Activated CD8-positive, alpha-beta memory T cell treated with anti-CD3 and anti-CD28 coated beads, Interleukin-2, amount 10 ng/mL, durations not matched to agents 7 days and 5 days (primary cell): ENCODE results near the gene GDI1. TPM values are rescaled to one million over a fixed set of nuclear protein-coding genes. Genes with fewer than 3 reads are reported as not detected.

ENCODE experiments used
- ATAC-seq: fragments of 150-1000 bp; cut with Tn5 transposase; one replicate; pipeline ENCODE4 v1.10.0; 2021; ENCODE audit warnings: moderate library complexity
- CTCF ChIA-PET: fragments of 350-600 bp; sonication (Branson Sonifier 250); formaldehyde crosslinking; loops from one replicate; lab custom pipeline; 2021; ENCODE audit warnings: antibody characterized with exemption; lab: Charles Lee
- DNase-seq: peaks from one replicate; pipeline ENCODE4 v3.0.0-alpha.2; 2020
- H3K27ac Mint-ChIP-seq: one replicate; pipeline ENCODE4 v1.8.0; 2021; ENCODE audit warnings: mild to moderate bottlenecking, mixed read lengths
- H3K27me3 Mint-ChIP-seq: one replicate; pipeline ENCODE4 v1.8.0; 2021; ENCODE audit warnings: mixed read lengths
- H3K36me3 Mint-ChIP-seq: one replicate; pipeline ENCODE4 v1.8.0; 2021; ENCODE audit warnings: mild to moderate bottlenecking, mixed read lengths
- H3K4me1 Mint-ChIP-seq: one replicate; pipeline ENCODE4 v1.8.0; 2021; ENCODE audit warnings: mixed read lengths
- H3K4me3 Mint-ChIP-seq: one replicate; pipeline ENCODE4 v1.8.0; 2021; ENCODE audit warnings: mild to moderate bottlenecking, moderate library complexity, mixed read lengths
- H3K9me3 Mint-ChIP-seq: one replicate; pipeline ENCODE4 v1.8.0; 2022; ENCODE audit warnings: low read depth, mixed read lengths
- total RNA-seq, 2 experiments: library from RNA; stranded (reverse); gene quantifications; one replicate each; pipeline ENCODE4 v1.2.3, GENCODE V29; 2021

GDI1 gene
- total RNA-seq, 2 experiments from 2014 or later, result 99.0 to 117 TPM

DNA sequence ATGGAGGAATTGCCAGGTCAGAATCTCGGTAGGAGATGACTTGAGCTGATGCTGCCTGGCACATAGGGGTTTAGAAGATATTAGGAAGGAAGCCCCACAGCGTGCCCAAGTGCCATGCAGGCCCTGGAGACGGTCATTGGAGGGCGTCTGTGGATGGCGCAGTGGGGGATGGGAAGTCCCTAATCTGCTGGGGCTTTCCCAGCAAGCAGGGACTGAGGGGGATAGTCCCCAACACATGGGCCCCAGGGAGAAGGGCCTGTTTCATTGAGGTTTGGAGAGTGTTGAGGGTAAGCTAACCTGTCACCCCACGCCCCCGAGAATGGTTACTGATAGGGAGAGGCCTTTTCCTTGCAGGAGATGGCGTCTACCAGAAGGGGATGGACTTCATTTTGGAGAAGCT, 17.8 kb upstream of the GDI1 start:
- Mint-ChIP-seq H3K27me3 (no peaks in the 10 kb centered on the region), H3K27ac (no peak overlapping the region), H3K4me3 (no peak overlapping the region), H3K9me3 (no peaks in the 10 kb centered on the region), H3K4me1 (peaks cover 5% of the 10 kb centered on the region), H3K36me3 (peaks cover 4% of the 10 kb centered on the region)
- CTCF ChIA-PET, result interaction anchor here (0.9 to 1.3 kb wide), 2 partner anchors 11 to 108 kb away, joined by 3 read pairs; no protein-coding TSS in a partner anchor
- no peak for DNase-seq
- no peak for ATAC-seq

DNA sequence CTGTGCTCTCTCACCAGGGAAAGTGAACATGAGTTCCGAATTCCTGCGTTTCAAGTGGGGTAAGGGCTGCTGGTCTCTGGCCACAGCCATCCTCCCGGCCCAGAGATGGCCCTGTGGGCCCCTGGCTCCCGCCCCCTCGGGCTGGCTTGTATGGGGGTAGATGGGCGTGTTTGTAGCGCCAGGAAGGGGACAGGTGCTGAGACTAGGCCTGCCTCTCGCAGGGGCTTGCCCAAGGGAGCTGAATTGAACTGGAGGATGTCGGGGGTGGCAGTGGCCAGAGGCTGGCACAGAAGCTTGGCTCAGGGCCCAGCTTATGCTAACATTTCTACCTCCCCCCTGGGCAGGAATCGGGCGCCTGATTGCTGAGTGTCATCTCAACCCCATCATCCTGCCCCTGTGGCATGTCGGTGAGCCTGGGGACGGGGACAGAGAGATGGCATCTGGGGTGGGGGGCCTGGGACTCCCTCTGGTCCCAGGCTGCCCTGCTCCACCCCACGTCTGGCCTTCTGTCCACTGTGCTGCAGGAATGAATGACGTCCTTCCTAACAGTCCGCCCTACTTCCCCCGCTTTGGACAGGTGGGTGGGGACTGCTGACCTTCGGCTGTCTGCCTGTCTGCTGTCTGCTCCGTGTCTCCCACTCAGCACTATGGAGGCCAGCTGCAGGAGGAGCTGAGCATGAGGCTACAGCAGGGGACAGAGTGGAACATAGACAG, 17.1 kb upstream of the GDI1 start:
- H3K27ac Mint-ChIP-seq, result no peak overlapping the region
- CTCF ChIA-PET, result interaction anchor here (0.9 to 1.3 kb wide), 2 partner anchors 12 to 108 kb away, joined by 3 read pairs; no protein-coding TSS in a partner anchor

DNA sequence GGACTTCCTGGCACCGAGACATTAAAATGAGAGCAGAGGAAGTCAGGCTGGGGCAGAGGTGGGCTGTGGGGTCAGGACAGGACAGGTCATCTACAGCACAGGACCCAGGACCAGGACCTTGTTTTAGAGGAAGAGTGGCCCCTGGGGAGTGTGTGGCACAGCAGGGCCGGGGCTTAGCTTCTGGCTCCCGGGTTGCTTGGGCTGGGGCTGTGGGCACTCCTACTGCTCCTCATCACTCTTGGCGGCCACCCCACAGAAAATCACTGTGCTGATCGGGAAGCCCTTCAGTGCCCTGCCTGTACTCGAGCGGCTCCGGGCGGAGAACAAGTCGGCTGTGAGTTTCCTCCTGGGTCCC, 16.6 kb upstream of the GDI1 start:
- DNase-seq, result no peak
- H3K4me1 Mint-ChIP-seq, result peaks cover 8% of the 10 kb centered on the region
- no peaks in the 10 kb centered on the region for H3K9me3 Mint-ChIP-seq
- CTCF ChIA-PET, result interaction anchor here (0.9 kb wide), 1 partner anchor 13 kb away, joined by 3 read pairs; no protein-coding TSS in a partner anchor
- no peak overlapping the region for H3K4me3 Mint-ChIP-seq
- no peak overlapping the region for H3K27ac Mint-ChIP-seq
- H3K36me3 Mint-ChIP-seq, result peaks cover 2% of the 10 kb centered on the region
- no peaks in the 10 kb centered on the region for H3K27me3 Mint-ChIP-seq
- ATAC-seq, result no peak

More for the DNA sequence above, 17.1 kb upstream of the GDI1 start:
- Mint-ChIP-seq H3K4me3 (no peak overlapping the region), H3K4me1 (peaks cover 8% of the 10 kb centered on the region), H3K27me3 (no peaks in the 10 kb centered on the region), H3K36me3 (peaks cover 4% of the 10 kb centered on the region), H3K9me3 (no peaks in the 10 kb centered on the region)
- ATAC-seq (no peak), DNase-seq (no peak)

DNA sequence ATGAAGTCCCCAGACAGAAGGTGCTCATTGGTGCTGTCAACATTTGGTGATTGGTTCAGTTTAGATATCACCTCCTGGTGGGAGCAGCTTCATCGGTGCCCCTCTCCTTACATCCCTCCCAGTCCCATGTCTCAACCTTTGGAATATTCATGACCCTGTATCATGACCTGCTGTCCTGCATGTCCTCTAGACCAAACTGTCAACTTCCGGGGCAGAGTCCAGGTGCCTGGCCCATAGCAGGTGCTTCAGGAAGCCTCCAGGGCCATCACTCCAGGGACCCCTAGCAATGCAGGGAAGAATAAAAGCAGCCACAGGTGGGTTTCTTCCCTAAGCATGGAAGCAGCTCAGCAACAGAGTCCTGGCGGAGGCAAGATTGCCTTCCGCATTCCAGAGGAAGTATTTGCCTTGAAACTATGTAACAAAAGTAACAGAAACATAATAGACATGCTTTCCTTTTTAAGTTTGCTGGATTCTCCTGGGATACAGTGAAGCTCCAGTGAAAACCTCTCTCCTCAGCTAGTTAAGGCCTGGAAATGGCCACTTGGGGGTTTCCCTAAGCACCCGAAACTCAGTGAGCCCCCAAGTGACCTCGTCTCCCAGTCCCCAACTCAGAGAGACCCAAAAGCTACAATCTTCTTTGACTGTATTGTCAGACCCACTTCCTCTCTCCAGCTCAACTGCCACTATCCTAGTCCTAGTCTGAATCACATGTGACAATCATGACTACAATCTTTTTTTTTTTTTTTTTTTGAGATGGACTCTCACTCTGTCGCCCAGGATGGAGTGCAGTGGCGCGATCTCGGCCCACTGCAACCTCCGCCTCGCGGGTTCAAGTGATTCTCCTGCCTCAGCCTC, 9.8 kb upstream of the GDI1 start:
- CTCF ChIA-PET, result no interaction called here
- Mint-ChIP-seq H3K4me3 (no peak overlapping the region), H3K36me3 (no peaks in the 10 kb centered on the region)

DNA sequence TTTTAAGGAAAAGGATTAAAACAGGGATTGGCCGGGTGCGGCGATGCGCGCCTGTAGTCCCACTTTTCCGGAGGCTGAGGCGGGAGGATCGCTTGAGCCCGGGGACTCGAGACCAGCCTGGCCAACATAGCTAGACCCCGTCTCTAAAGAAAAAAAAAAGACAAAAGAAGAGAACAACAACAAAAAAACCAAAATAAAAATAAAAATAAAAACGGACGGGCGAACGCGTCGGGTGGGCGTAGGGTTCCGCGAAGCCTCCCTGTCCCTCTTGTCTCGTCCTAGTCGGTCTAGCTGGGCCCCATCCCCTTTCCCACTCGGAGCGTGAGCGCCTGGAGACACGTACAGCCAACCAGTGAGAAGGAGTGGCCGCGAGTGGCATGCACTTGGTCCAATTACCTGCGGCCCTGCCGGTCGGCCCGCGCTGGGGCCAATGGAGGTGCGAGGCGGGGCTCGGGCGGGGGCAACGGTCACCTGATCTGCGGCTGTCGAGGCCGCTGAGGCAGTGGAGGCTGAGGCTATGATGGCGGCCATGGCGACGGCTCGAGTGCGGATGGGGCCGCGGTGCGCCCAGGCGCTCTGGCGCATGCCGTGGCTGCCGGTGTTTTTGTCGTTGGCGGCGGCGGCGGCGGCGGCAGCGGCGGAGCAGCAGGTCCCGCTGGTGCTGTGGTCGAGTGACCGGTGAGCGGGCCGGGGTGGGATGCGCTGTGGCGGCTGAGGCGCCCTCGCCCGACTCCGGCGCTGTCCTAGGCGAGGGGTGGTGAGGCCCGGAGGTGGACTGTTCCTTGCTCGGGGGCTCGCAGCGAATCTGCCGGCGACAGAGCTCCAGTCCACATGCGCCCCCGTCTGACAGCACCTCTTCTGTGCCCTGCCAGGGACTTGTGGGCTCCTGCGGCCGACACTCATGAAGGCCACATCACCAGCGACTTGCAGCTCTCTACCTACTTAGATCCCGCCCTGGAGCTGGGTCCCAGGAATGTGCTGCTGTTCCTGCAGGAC, 8.5 kb upstream of the GDI1 start, which contains the start of gene ATP6AP1:
TSS of gene ATP6AP1 (plus strand) at position 502 of the 996 bp plus-strand sequence. CDS start at position 518, 16 bp downstream.
- CTCF ChIA-PET, result interaction anchor here (0.9 to 1.2 kb wide), 6 partner anchors 14 to 108 kb away, joined by 3 to 7 read pairs (median 3); partner anchors contain the start of gene UBL4A
- no peaks in the 10 kb centered on the region for H3K9me3 Mint-ChIP-seq
- H3K27ac Mint-ChIP-seq, result peak within 1 kb of the TSS; percentile 74
- peaks cover 29% of the 10 kb centered on the region for H3K4me1 Mint-ChIP-seq
- peak within 1 kb of the TSS; percentile 74 for H3K4me3 Mint-ChIP-seq
- ATAC-seq (peak; percentile 100), DNase-seq (peak; percentile 94)
- no peaks in the 10 kb centered on the region for H3K27me3 Mint-ChIP-seq
- H3K36me3 Mint-ChIP-seq, result no peaks in the 10 kb centered on the region

More for the DNA sequence above, 9.8 kb upstream of the GDI1 start:
- Mint-ChIP-seq H3K9me3 (no peaks in the 10 kb centered on the region), H3K27me3 (no peaks in the 10 kb centered on the region), H3K4me1 (peaks cover 29% of the 10 kb centered on the region), H3K27ac (no peak overlapping the region)
- no peak for ATAC-seq
- no peak for DNase-seq

DNA sequence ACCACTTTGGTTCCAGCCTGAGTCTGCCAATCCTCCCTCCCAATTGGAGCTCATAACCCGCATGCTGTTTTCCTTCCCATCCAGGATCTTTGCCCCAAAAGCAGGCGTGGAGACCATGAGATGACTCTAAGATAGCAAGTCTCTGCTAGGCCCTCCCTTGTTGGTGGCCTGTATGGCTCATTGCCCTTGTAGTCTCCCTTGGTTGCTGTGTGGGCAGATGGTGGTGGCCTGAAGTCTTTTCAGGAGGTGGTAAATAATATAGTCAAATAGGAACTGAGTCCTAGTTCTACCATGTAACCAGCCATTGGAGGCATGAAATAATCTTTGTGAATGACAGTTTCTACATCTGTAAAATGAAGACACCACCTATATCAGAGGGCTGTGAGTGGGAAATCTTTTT, 7.2 kb upstream of the GDI1 start:
- peak overlapping the region; percentile 74 for H3K4me3 Mint-ChIP-seq
- H3K27me3 Mint-ChIP-seq, result no peaks in the 10 kb centered on the region
- DNase-seq, result no peak
- CTCF ChIA-PET, result interaction anchor here (0.7 to 1.3 kb wide), 4 partner anchors 15 to 604 kb away, joined by 3 to 5 read pairs (median 3); partner anchors contain the start of gene UBL4A
- peaks cover 25% of the 10 kb centered on the region for H3K4me1 Mint-ChIP-seq
- no peak for ATAC-seq
- no peaks in the 10 kb centered on the region for H3K36me3 Mint-ChIP-seq
- no peak overlapping the region for H3K27ac Mint-ChIP-seq
- no peaks in the 10 kb centered on the region for H3K9me3 Mint-ChIP-seq

DNA sequence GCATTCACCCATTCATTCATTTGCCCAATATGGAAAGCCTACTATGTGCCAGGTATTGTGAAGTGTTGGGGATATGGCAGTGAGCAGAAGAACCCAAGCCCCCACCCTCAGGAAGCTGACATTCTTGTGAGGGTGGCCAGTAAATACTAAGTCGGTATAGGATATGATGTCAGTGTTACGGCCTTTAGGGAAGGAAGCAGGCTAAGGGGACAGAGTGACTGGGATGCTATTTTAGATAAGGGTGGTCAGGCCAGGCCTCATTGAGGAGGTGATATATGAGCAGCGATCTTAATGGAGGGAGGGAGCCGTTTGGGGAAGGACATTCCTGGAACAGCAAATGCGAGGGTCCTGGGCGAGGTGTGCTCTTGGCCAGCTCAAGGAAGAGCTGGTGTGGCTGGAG, 6.5 kb upstream of the GDI1 start:
- Mint-ChIP-seq H3K27me3 (no peaks in the 10 kb centered on the region), H3K36me3 (no peaks in the 10 kb centered on the region), H3K9me3 (no peaks in the 10 kb centered on the region), H3K4me1 (peaks cover 25% of the 10 kb centered on the region), H3K27ac (peak overlapping the region; percentile 4), H3K4me3 (peak overlapping the region; percentile 26)
- DNase-seq (no peak), ATAC-seq (no peak)
- CTCF ChIA-PET, result interaction anchor here (0.7 to 1.3 kb wide), 2 partner anchors 21 to 604 kb away, joined by 3 to 5 read pairs; no protein-coding TSS in a partner anchor

DNA sequence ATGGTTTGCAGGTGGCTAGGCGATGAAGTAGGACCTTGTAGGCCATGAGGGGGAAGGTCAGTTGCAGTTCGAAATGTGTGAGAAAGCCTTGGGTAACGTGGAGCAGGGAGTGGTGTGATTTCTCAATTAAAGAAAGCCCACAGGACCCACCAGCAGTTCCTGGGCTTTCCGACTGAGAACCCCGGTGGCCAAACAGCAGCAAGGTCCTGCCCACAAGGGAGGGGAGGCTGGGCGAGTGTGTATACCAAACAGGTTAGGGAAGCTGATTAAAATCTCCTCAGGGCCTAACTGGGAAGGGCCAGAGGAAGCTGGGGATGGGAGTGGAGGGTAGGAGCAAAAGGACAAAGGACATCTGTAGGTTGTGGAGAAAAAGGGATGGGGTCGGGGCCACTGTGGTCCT, 6.0 kb upstream of the GDI1 start:
- H3K4me1 Mint-ChIP-seq, result peaks cover 28% of the 10 kb centered on the region
- H3K27ac Mint-ChIP-seq, result peak overlapping the region; percentile 4
- H3K4me3 Mint-ChIP-seq, result no peak overlapping the region
- CTCF ChIA-PET, result no interaction called here
- ATAC-seq (no peak), DNase-seq (no peak)
- H3K36me3 Mint-ChIP-seq, result no peaks in the 10 kb centered on the region
- H3K27me3 Mint-ChIP-seq, result no peaks in the 10 kb centered on the region
- no peaks in the 10 kb centered on the region for H3K9me3 Mint-ChIP-seq

DNA sequence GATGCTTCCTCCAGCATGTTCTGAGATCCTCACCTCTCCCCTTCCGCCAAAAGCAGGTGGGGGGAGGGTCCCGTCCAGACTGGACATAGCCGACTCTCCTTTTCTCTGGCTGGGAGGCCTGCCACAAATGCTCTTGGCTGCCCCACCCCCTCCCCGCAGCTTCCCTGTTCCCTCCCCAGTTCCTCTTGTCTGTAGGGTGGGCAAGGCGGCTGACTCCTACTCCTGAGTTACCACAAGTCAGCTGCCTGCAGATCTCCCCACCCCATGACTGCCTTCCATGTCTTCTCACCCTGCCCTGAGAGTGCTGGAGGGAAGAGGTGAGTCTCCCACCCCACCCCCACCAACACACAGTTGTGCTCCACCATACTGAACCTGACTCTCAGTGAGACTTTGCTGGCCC, 5.6 kb upstream of the GDI1 start:
- H3K4me1 Mint-ChIP-seq, result peaks cover 32% of the 10 kb centered on the region
- no peaks in the 10 kb centered on the region for H3K36me3 Mint-ChIP-seq
- CTCF ChIA-PET, result no interaction called here
- no peaks in the 10 kb centered on the region for H3K27me3 Mint-ChIP-seq
- no peak overlapping the region for H3K27ac Mint-ChIP-seq
- DNase-seq (no peak), ATAC-seq (no peak)
- H3K4me3 Mint-ChIP-seq, result no peak overlapping the region
- H3K9me3 Mint-ChIP-seq, result no peaks in the 10 kb centered on the region

DNA sequence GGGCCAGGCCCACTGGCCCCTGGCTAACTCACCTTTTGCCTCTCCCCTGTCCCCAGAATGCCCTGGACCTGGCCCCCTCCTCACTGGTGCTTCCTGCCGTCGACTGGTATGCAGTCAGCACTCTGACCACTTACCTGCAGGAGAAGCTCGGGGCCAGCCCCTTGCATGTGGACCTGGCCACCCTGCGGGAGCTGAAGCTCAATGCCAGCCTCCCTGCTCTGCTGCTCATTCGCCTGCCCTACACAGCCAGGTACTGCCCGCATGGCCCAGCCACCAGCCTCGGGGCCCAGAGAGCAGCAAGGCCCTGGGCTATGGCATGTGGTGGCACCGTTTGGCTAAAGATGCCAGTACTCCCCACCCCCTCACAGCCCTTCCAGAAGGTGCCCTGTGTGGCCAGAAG, 4.7 kb upstream of the GDI1 start:
- ATAC-seq (no peak), DNase-seq (no peak)
- H3K36me3 Mint-ChIP-seq, result no peaks in the 10 kb centered on the region
- H3K27ac Mint-ChIP-seq, result no peak overlapping the region
- peaks cover 31% of the 10 kb centered on the region for H3K4me1 Mint-ChIP-seq
- no peaks in the 10 kb centered on the region for H3K9me3 Mint-ChIP-seq
- H3K27me3 Mint-ChIP-seq, result no peaks in the 10 kb centered on the region
- CTCF ChIA-PET, result no interaction called here
- no peak overlapping the region for H3K4me3 Mint-ChIP-seq

DNA sequence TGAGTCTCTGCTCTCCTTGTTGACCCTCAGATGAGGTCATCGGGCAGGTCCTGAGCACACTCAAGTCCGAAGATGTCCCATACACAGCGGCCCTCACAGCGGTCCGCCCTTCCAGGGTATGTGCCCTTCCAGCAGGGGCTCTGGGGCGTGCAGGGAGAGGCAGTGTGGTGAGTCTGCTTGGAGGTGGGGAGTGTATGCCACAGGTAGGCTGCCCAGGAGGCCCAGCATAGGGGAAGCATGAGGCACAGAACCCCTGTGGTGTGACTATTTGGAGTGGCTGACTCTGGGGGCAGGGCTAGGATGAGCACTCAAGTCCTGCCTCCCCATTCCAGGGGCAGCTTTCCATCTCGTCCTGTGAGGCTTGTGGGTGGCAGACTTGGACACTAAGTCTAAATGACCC, 3.3 kb upstream of the GDI1 start:
- Mint-ChIP-seq H3K4me1 (peaks cover 30% of the 10 kb centered on the region), H3K4me3 (no peak overlapping the region), H3K27ac (no peak overlapping the region), H3K9me3 (no peaks in the 10 kb centered on the region), H3K36me3 (peaks cover 5% of the 10 kb centered on the region), H3K27me3 (no peaks in the 10 kb centered on the region)
- ATAC-seq (no peak), DNase-seq (no peak)
- CTCF ChIA-PET, result no interaction called here

DNA sequence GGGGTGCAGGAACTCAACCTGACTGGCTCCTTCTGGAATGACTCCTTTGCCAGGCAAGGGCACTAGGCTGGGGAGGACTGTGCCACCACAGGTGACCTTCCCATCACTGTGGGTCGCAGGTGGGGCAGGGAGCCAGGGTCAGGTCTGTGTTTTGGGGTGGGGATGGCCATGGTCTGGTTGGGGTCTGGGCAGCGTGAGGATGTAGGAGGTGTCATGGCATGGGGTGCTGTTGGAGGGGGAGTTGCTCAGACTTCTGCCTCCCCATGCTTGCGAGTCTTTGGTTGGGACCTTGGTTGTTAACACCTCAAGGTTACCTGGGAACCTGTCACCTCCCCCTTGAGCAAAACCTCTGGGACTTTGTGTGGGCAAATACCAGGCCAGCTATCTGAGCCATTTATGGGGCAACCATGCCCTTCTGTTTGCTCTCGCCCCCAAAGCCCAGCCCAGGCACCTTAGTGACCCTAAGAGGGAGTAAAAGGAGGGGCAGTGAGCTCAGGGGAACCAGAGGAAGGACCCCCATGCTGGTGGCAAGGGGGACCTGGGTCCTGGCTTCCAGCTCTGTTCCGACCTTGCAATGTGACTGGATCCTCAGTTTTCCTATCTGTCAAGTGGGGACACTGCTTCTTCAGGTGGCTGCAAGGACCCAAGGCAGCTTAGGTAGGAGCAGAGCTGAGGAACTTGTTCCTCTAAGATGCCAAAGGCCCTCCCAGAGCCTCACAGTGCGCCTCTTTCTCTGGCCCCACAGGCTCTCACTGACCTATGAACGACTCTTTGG, 2.4 kb upstream of the GDI1 start:
- no peaks in the 10 kb centered on the region for H3K27me3 Mint-ChIP-seq
- H3K36me3 Mint-ChIP-seq, result peaks cover 5% of the 10 kb centered on the region
- no peak for DNase-seq
- CTCF ChIA-PET, result no interaction called here
- H3K27ac Mint-ChIP-seq, result no peak overlapping the region
- H3K4me3 Mint-ChIP-seq, result no peak overlapping the region
- H3K9me3 Mint-ChIP-seq, result no peaks in the 10 kb centered on the region
- ATAC-seq, result no peak
- H3K4me1 Mint-ChIP-seq, result peaks cover 28% of the 10 kb centered on the region
